H1 (cell line): ENCODE data around the gene FBXO11. TPM values are rescaled to one million over a fixed set of nuclear protein-coding genes. Genes with fewer than 3 reads are reported as not detected.

Source experiments
- KDM1A ChIP-seq: fragments of 200-600, 300-600 bp; sonication (generic); IDR thresholded peaks from 2 replicates; pipeline ENCODE4 v1.7.1; 2016; ENCODE audit warnings: mild to moderate bottlenecking, low read length, borderline replicate concordance
- polyA plus RNA-seq, 7 experiments: library from polyadenylated mRNA; depleted of rRNA in 3 of 7; stranded (reverse) in 5 of 7; unstranded in 2 of 7; fragments of >200 nt in 5 of 7; fragments of 200-250 nt in 2 of 7; gene quantifications; 1 replicate in 5 of 7; 2 replicates in 1 of 7; 4 replicates in 1 of 7; pipeline versions ENCODE4 v1.2.1 to v1.2.3, GENCODE V29; 2011 to 2013; ENCODE audit warnings: missing spikeins in 2 of 7, mixed read lengths in 2 of 7
- total RNA-seq: library from RNA; stranded (reverse); fragmentation: NEBNext Ultra II Directional; extraction: Animal tissue kit (Norgen Biotek cat#: 25700); gene quantifications from 2 replicates; pipeline ENCODE4 v1.2.1, GENCODE V29; 2021
- TF ChIP-seq, protein P1 (sequence below): fragments of 300-600 bp; sonication (generic); IDR thresholded peaks from 2 replicates; pipeline ENCODE4 v1.7.1; 2012; ENCODE audit warnings: low read length, moderate library complexity, mild to moderate bottlenecking, inconsistent platforms; ENCODE audit not compliant: insufficient replicate concordance

Gene FBXO11
- total and polyA plus RNA-seq, 2 of the 8 experiments (the other 6 are each of a cell fraction or from before 2014, with no cell fraction given) = 21.7 to 57.3 TPM

DNA sequence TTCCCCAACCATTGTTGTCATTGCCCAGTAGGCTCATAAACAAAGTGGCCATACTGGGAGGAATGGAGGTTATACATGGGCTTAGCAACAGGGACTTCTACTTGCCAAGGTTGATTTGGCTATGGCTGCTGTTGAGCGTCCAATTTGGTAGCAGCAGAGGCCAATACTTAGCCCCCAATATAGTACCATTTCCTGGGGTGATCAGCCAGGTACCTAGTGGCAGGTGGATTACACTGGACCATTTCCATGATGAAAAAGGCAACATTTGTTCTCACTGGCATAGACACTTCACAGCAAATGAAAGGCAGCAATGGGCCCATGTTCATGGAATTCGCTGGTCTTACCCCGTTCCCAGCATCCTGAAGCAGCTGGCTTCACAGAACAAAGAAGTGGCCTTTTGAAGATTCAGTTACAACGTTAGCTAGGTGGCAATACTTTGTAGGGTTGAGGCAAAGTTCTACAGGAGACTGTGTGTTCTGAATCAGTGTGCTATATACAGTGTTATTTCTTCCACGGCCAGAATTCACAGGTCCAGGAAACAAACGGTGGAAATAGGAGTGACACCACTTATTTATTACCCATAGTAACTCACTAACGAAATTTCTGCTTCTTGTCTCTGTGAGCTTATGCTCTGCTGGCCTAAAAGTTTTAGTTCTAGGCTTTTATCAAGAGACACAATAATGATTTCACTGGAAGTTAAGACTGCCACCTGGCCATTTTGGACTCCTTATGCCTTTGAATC lies 37.5 kb downstream of the FBXO11 start (continued):
- TF ChIP-seq, protein P1, sequence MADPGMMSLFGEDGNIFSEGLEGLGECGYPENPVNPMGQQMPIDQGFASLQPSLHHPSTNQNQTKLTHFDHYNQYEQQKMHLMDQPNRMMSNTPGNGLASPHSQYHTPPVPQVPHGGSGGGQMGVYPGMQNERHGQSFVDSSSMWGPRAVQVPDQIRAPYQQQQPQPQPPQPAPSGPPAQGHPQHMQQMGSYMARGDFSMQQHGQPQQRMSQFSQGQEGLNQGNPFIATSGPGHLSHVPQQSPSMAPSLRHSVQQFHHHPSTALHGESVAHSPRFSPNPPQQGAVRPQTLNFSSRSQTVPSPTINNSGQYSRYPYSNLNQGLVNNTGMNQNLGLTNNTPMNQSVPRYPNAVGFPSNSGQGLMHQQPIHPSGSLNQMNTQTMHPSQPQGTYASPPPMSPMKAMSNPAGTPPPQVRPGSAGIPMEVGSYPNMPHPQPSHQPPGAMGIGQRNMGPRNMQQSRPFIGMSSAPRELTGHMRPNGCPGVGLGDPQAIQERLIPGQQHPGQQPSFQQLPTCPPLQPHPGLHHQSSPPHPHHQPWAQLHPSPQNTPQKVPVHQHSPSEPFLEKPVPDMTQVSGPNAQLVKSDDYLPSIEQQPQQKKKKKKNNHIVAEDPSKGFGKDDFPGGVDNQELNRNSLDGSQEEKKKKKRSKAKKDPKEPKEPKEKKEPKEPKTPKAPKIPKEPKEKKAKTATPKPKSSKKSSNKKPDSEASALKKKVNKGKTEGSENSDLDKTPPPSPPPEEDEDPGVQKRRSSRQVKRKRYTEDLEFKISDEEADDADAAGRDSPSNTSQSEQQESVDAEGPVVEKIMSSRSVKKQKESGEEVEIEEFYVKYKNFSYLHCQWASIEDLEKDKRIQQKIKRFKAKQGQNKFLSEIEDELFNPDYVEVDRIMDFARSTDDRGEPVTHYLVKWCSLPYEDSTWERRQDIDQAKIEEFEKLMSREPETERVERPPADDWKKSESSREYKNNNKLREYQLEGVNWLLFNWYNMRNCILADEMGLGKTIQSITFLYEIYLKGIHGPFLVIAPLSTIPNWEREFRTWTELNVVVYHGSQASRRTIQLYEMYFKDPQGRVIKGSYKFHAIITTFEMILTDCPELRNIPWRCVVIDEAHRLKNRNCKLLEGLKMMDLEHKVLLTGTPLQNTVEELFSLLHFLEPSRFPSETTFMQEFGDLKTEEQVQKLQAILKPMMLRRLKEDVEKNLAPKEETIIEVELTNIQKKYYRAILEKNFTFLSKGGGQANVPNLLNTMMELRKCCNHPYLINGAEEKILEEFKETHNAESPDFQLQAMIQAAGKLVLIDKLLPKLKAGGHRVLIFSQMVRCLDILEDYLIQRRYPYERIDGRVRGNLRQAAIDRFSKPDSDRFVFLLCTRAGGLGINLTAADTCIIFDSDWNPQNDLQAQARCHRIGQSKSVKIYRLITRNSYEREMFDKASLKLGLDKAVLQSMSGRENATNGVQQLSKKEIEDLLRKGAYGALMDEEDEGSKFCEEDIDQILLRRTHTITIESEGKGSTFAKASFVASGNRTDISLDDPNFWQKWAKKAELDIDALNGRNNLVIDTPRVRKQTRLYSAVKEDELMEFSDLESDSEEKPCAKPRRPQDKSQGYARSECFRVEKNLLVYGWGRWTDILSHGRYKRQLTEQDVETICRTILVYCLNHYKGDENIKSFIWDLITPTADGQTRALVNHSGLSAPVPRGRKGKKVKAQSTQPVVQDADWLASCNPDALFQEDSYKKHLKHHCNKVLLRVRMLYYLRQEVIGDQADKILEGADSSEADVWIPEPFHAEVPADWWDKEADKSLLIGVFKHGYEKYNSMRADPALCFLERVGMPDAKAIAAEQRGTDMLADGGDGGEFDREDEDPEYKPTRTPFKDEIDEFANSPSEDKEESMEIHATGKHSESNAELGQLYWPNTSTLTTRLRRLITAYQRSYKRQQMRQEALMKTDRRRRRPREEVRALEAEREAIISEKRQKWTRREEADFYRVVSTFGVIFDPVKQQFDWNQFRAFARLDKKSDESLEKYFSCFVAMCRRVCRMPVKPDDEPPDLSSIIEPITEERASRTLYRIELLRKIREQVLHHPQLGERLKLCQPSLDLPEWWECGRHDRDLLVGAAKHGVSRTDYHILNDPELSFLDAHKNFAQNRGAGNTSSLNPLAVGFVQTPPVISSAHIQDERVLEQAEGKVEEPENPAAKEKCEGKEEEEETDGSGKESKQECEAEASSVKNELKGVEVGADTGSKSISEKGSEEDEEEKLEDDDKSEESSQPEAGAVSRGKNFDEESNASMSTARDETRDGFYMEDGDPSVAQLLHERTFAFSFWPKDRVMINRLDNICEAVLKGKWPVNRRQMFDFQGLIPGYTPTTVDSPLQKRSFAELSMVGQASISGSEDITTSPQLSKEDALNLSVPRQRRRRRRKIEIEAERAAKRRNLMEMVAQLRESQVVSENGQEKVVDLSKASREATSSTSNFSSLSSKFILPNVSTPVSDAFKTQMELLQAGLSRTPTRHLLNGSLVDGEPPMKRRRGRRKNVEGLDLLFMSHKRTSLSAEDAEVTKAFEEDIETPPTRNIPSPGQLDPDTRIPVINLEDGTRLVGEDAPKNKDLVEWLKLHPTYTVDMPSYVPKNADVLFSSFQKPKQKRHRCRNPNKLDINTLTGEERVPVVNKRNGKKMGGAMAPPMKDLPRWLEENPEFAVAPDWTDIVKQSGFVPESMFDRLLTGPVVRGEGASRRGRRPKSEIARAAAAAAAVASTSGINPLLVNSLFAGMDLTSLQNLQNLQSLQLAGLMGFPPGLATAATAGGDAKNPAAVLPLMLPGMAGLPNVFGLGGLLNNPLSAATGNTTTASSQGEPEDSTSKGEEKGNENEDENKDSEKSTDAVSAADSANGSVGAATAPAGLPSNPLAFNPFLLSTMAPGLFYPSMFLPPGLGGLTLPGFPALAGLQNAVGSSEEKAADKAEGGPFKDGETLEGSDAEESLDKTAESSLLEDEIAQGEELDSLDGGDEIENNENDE = no peak
- no peak for TF ChIP-seq KDM1A
